A673 (cell line): ENCODE measurements around the gene LARP4B. TPM values are rescaled to one million over a fixed set of nuclear protein-coding genes. Genes with fewer than 3 reads are reported as not detected.

Experiments
- BruUV-seq: library from RNA; stranded (reverse); fragments of 400-500 nt; replicated peaks from 2 replicates; lab custom pipeline; 2021; lab: Mats Ljungman, UMichigan
- CTCF ChIA-PET: fragments of 300-600 bp; sonication (Branson Sonifier 250); formaldehyde crosslinking; loops from one replicate; lab custom pipeline; 2022; ENCODE audit warnings: antibody characterized with exemption; lab: Charles Lee
- POLR2A ChIA-PET: fragments of 300-600 bp; sonication (Branson Sonifier 250); formaldehyde crosslinking; loops from one replicate; lab custom pipeline; 2022; ENCODE audit warnings: antibody characterized with exemption; ENCODE audit not compliant: low non-redundant PET; lab: Charles Lee
- DNase-seq: peaks from one replicate; pipeline ENCODE4 v3.0.0-alpha.2; 2015; ENCODE audit warnings: low spot score
- H3K27ac ChIP-seq: fragments of 200-600 bp; sonication (generic); 2 replicates; pipeline ENCODE4 v1.5.1; 2016; ENCODE audit warnings: mixed run types, low read depth, mild to moderate bottlenecking, mixed read lengths, antibody characterized with exemption, low read length; ENCODE audit not compliant: poor library complexity, severe bottlenecking
- H3K27me3 ChIP-seq: fragments of 200-600 bp; sonication (generic); replicated peaks from 2 replicates; pipeline ENCODE4 v1.6.1; 2017; ENCODE audit warnings: mixed run types, low read depth, mild to moderate bottlenecking, mixed read lengths, antibody characterized with exemption, low read length; ENCODE audit not compliant: insufficient read depth, poor library complexity
- H3K36me3 ChIP-seq: fragments of 200-600 bp; sonication (generic); 2 replicates; pipeline ENCODE4 v1.6.1; 2016; ENCODE audit warnings: mixed run types, mild to moderate bottlenecking, mixed read lengths, antibody characterized with exemption, low read length; ENCODE audit not compliant: insufficient read depth, poor library complexity, severe bottlenecking
- H3K4me1 ChIP-seq: fragments of 200-600 bp; sonication (generic); 2 replicates; pipeline ENCODE4 v1.6.1; 2017; ENCODE audit warnings: mixed run types, mild to moderate bottlenecking, mixed read lengths, antibody characterized with exemption, low read length; ENCODE audit not compliant: insufficient read depth, poor library complexity, severe bottlenecking
- H3K4me3 ChIP-seq: fragments of 200-600 bp; sonication (generic); 2 replicates; pipeline ENCODE4 v1.5.1; 2016; ENCODE audit warnings: low read depth, mixed run types, mild to moderate bottlenecking, mixed read lengths, low read length; ENCODE audit not compliant: poor library complexity, severe bottlenecking
- H3K9me3 ChIP-seq: fragments of 200-600 bp; sonication (generic); 2 replicates; pipeline ENCODE4 v1.6.1; 2016; ENCODE audit warnings: mixed run types, low read depth, mild to moderate bottlenecking, mixed read lengths, antibody characterized with exemption, low read length; ENCODE audit not compliant: poor library complexity, severe bottlenecking
- EZH2 ChIP-seq: fragments of 200-600 bp; sonication (generic); IDR thresholded peaks from 2 replicates; pipeline ENCODE4 v1.6.1; 2017; ENCODE audit warnings: borderline replicate concordance, low read depth, mild to moderate bottlenecking, mixed read lengths, antibody characterized with exemption, low read length; ENCODE audit not compliant: poor library complexity, severe bottlenecking
- intact Hi-C: fragments of 100-400 bp; cut with micrococcal nuclease; formaldehyde crosslinking; loops from one replicate; pipeline ENCODE4 v1.10.0; 2022; ENCODE audit not compliant: unreplicated experiment
- total RNA-seq: library from RNA; stranded (reverse); gene quantifications from 2 replicates; pipeline ENCODE4 v1.2.3, GENCODE V29; 2021
- TF ChIP-seq, protein P1 (sequence below): fragments of 300-800, 200-600 bp; sonication (generic); conservative IDR thresholded peaks from 2 replicates; pipeline ENCODE4 v1.5.1; 2017; ENCODE audit warnings: low read depth, mild to moderate bottlenecking, antibody characterized with exemption, low read length, moderate library complexity, mixed read lengths

The LARP4B gene
- total RNA-seq, 1 experiment from 2014 or later = 101 TPM

DNA sequence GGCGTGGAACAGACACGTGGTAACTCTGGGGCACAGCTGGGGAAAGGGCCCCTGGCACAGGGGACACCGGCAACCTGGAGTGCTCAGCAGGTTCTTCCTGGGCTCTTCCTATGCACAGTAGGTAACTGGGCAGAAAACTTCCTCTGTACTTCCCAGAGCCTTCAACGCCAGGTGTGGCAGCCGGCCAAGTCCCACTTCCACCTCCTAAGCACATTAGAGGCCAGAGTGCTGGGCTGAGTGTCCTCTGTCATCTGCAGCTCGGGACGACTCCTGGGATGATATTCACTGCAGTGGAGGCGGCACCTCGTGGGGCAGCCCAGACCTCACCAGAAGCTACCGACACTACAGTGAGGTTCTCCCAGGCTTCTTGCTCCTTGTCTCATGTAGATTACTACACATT is 114.5 kb downstream of the LARP4B start:
- ChIA-PET POLR2A (interaction anchor here (0.6 kb wide), 1 partner anchor 237 kb away, joined by 10 read pairs; no protein-coding TSS in a partner anchor), CTCF (no interaction called here)
- Histone ChIP-seq H3K4me3 (no peak overlapping the region), H3K27ac (no peak overlapping the region), H3K36me3 (peaks cover 69% of the 10 kb centered on the region), H3K9me3 (no peaks in the 10 kb centered on the region), H3K27me3 (no peaks in the 10 kb centered on the region), H3K4me1 (no peaks in the 10 kb centered on the region)
- TF ChIP-seq EZH2 = no peak
- TF ChIP-seq, protein P1, sequence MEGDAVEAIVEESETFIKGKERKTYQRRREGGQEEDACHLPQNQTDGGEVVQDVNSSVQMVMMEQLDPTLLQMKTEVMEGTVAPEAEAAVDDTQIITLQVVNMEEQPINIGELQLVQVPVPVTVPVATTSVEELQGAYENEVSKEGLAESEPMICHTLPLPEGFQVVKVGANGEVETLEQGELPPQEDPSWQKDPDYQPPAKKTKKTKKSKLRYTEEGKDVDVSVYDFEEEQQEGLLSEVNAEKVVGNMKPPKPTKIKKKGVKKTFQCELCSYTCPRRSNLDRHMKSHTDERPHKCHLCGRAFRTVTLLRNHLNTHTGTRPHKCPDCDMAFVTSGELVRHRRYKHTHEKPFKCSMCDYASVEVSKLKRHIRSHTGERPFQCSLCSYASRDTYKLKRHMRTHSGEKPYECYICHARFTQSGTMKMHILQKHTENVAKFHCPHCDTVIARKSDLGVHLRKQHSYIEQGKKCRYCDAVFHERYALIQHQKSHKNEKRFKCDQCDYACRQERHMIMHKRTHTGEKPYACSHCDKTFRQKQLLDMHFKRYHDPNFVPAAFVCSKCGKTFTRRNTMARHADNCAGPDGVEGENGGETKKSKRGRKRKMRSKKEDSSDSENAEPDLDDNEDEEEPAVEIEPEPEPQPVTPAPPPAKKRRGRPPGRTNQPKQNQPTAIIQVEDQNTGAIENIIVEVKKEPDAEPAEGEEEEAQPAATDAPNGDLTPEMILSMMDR = no peak
- DNase-seq = no peak
- intact Hi-C loops = loop anchor here (10.0 kb wide), 1 partner anchor 302 kb away; no protein-coding TSS in a partner anchor
- BruUV-seq = no TSS peak

DNA sequence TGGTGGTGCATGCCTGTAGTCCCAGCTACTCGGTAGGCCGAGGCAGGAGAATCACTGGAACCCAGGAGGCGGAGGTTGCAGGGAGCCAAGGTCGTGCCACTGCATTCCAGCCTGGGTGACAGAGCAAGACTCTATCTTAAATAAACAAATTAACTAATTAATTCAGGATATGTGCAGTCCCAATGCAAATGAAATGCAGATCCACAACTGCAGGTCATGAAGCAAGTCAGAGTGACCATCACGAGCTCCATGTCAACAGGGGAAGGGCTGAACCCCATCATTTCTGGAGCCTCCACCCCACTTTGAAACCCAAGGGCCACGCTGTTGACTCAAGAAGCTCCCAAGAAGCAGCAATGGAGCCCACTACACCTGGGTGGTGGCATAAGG is 115.4 kb downstream of the LARP4B start:
- TF ChIP-seq, protein P1 = no peak
- no peak for TF ChIP-seq EZH2
- no TSS peak for BruUV-seq
- DNase-seq = no peak
- intact Hi-C loops = loop anchor here (10.0 kb wide), 1 partner anchor 301 kb away; no protein-coding TSS in a partner anchor
- no peaks in the 10 kb centered on the region for H3K4me1 ChIP-seq
- H3K36me3 ChIP-seq = peaks cover 71% of the 10 kb centered on the region
- POLR2A ChIA-PET = no interaction called here
- H3K9me3 ChIP-seq = no peaks in the 10 kb centered on the region
- no peaks in the 10 kb centered on the region for H3K27me3 ChIP-seq
- no peak overlapping the region for H3K27ac ChIP-seq
- CTCF ChIA-PET = no interaction called here
- H3K4me3 ChIP-seq = no peak overlapping the region

DNA sequence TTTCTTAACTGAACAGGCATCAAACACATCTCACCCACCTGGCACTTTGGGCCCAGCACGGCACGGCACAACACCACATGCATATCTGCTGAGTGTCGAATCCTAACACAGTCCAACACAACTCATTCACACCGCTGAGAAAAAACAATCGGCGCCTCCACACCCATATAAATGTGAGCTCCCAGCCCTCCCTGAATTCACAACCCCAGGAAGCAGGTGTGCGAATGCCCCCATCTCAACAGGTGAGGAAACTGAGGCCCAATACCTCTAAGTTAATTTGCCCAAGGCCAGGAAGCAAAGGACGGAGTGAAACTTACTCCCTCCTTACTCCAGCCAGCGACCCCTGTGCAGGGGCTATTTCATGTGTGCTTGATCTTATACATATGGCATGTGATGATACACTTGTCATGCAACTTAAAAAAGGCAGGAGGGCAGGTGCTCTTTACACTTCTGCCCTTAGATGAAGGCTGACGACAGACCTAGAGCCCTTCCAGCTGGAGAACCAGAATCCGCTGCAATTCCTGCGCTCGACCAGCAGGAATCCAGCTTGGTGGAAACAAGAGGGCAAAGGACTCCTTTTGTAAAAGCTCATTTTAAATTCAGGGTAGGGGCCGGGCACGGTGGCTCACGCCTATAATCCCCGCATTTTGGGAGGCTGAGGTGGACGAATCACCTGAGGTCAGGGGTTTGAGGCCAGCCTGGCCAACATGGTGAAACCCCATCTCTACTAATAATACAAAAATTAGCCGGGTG is 116.0 kb downstream of the LARP4B start:
- no peak overlapping the region for H3K27ac ChIP-seq
- intact Hi-C loops = loop anchor here (10.0 kb wide), 1 partner anchor 301 kb away; no protein-coding TSS in a partner anchor
- no peaks in the 10 kb centered on the region for H3K27me3 ChIP-seq
- no TSS peak for BruUV-seq
- TF ChIP-seq, protein P1 = 0 out of 2 replicates have a peak, but pooled peaks have one; percentile 15
- no peak for TF ChIP-seq EZH2
- POLR2A ChIA-PET = no interaction called here
- DNase-seq = no peak
- CTCF ChIA-PET = no interaction called here
- H3K4me3 ChIP-seq = no peak overlapping the region
- H3K9me3 ChIP-seq = no peaks in the 10 kb centered on the region
- peaks cover 74% of the 10 kb centered on the region for H3K36me3 ChIP-seq
- no peaks in the 10 kb centered on the region for H3K4me1 ChIP-seq
